ENCODE measurements around the gene TMEM81.

Gene TMEM81, protein sequence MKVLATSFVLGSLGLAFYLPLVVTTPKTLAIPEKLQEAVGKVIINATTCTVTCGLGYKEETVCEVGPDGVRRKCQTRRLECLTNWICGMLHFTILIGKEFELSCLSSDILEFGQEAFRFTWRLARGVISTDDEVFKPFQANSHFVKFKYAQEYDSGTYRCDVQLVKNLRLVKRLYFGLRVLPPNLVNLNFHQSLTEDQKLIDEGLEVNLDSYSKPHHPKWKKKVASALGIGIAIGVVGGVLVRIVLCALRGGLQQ

DNA sequence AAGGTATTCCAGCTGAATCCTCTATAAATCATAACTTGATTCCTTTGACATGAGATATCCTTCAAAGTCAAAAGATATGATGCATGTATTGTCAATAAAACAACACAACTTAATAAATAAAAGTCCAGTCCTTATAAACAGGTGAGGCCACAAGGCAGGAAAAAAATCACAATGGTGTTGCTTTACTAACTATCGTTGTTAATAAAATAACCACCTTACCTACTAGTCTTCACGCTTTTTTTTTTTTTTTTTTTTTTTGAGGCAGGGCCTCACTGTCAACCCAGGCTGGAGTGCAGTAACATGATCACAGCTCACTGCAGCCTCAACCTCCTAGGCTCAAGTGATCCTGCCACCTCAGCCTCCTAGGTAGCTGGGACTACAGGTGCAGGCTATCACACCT lies at the start of gene TMEM81:
Gene TMEM81, minus strand, starts transcription at position 101 of the 400 bp plus-strand sequence. CDS start 140 bp downstream, outside the sequence.
- TF ChIP-seq, protein P1, sequence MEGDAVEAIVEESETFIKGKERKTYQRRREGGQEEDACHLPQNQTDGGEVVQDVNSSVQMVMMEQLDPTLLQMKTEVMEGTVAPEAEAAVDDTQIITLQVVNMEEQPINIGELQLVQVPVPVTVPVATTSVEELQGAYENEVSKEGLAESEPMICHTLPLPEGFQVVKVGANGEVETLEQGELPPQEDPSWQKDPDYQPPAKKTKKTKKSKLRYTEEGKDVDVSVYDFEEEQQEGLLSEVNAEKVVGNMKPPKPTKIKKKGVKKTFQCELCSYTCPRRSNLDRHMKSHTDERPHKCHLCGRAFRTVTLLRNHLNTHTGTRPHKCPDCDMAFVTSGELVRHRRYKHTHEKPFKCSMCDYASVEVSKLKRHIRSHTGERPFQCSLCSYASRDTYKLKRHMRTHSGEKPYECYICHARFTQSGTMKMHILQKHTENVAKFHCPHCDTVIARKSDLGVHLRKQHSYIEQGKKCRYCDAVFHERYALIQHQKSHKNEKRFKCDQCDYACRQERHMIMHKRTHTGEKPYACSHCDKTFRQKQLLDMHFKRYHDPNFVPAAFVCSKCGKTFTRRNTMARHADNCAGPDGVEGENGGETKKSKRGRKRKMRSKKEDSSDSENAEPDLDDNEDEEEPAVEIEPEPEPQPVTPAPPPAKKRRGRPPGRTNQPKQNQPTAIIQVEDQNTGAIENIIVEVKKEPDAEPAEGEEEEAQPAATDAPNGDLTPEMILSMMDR (conservative IDR thresholded peaks at IDR 0.05; ENCODE audit: low read depth, low read length), result no peak
- no peak for DNase-seq (ENCODE audit: low read depth)
- H3K4me3 ChIP-seq (ENCODE audit: low read length), result no peak within 1 kb of the TSS

DNA sequence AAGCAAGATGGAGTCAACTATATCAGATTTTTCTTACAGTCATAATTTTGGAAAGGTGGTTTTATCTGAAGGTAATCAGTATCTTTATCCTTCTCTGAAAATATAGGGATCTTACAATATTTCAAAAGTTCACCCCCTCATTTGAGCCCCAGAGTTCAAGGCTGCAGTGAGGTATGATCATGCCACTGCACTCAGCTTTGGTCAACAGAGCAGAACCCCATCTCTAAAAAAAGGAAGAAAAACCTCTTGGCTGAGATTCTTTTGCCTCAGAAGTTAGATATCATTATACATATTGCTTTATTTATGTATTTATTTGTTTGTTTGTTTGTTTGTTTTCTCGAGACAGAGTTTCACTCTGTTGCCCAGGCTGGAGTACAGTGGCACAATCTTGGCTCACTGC lies 49.0 kb upstream of the TMEM81 start:
- H3K4me3 ChIP-seq (ENCODE audit: low read length), result no peak overlapping the region
- no peak for DNase-seq (ENCODE audit: low read depth)
- TF ChIP-seq, protein P1 (conservative IDR thresholded peaks at IDR 0.05; ENCODE audit: low read depth, low read length), result no peak

DNA sequence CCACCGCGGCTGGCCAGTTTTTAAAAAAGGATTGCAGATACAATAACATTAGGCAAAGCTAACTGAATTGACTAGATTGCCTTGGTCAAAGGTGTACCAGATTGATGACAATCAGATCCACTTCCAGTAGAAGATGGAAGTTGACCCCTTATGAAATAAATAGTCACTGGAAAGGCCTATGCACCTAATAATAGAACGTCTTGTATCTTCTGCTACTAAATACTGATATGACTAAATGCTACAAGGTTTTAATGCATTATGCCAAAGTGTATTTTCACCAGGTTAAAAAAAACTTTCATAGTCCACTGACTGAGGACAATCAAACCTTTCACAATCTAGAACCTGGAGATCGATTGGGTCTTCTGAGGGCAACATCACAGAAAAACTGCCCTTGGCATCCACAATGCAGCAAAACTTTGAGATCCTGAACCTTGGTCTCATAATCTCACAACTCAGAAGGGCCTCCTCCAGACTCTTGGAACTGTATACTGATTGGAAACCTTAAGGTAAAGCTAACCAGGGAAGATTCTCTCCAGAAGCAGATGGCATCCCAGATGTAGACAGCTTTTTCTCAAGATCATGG lies 45.3 kb upstream of the TMEM81 start:
- no peak overlapping the region for H3K4me3 ChIP-seq (ENCODE audit: low read length)
- DNase-seq (ENCODE audit: low read depth), result no peak
- TF ChIP-seq, protein P1 (conservative IDR thresholded peaks at IDR 0.05; ENCODE audit: low read depth, low read length), result no peak

DNA sequence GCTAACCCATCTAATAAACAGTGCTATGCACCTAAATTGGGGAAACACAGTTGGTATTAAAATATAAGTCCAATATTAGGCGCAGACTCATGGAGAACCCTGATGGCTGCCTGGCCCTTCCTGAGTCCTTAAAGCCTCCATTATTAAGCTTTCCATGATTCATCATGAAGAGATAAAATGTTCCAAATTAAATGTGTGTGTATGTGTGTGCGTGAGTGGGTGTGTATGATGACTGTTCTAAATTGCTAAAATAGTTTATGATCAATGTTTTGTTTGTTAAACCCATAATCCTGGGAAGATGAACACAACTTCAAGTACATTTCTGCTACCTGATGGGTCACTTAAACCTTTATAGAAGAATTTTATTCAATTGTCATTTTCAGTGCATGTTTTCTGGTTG lies 43.8 kb upstream of the TMEM81 start:
- H3K4me3 ChIP-seq (ENCODE audit: low read length), result no peak overlapping the region
- DNase-seq (ENCODE audit: low read depth), result no peak
- TF ChIP-seq, protein P1 (conservative IDR thresholded peaks at IDR 0.05; ENCODE audit: low read depth, low read length), result no peak

DNA sequence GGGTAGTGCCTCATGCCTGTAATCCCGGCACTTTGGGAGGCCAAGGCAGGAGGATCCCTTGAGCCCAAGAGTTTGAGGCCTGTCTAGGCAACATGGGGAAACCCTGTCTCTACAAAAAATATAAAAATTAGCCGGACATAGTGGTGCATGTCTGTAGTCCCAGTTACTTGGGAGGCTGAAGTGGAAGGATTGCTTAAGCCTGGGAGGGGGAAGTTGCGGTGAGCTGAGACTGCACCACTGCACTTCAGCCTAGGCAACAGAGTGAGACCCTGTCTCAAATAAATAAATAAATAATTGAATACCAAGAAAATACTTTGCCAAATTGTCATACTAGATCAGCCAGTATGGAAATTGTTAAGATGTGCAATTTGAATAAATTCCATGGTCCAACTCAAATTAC lies 43.4 kb upstream of the TMEM81 start:
- no peak overlapping the region for H3K4me3 ChIP-seq (ENCODE audit: low read length)
- TF ChIP-seq, protein P1 (conservative IDR thresholded peaks at IDR 0.05; ENCODE audit: low read depth, low read length), result no peak
- DNase-seq (ENCODE audit: low read depth), result no peak

DNA sequence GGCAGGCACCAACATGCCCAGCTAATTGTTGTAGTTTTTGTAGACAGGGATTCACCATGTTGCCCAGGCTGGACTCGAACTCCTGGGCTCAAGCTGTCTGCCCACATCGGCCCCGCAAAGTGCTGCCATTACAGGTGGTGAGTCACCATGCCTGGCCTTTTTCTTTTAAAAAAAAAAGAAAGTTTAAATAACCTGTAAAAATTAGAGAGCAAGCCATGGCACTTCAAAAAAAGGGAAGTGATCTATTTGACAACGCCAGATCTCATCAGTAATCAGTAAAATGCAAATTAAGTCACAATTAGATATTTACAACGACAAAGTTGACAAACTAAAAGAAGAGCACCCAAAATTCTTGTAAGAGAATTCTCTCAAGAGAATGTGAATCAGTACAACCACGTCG lies 40.5 kb upstream of the TMEM81 start:
- TF ChIP-seq, protein P1 (conservative IDR thresholded peaks at IDR 0.05; ENCODE audit: low read depth, low read length), result no peak
- H3K4me3 ChIP-seq (ENCODE audit: low read length), result no peak overlapping the region
- DNase-seq (ENCODE audit: low read depth), result no peak

DNA sequence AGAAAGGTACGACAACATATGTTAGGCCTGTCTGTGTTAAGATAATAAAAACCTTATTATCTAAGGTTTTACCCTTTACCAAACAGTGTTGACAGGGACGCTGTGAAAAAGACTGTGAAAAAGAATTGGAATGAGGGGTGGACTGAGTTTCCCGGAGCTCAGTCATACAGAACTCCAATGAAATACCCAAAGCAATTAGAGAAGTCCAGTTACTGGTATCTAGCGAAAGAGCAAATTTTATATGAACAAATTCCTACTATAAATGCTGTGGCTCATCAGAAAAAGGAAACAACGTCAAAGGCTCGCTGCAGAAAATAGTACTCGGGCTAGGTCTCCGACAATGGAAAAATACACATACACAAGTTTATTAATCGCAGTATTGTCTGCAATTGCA lies 38.2 kb upstream of the TMEM81 start:
- TF ChIP-seq, protein P1 (conservative IDR thresholded peaks at IDR 0.05; ENCODE audit: low read depth, low read length), result no peak
- no peak for DNase-seq (ENCODE audit: low read depth)
- H3K4me3 ChIP-seq (ENCODE audit: low read length), result peak overlapping the region; percentile 100
